BLaER1 (cell line): Measurements from ENCODE around the gene LPAR1.
"Not testable (repeated sequence)": the region's sequence is repeated elsewhere in the genome, so short reads cannot be mapped to it uniquely, and the experiment has no call there.

Source experiments
- H3K27ac ChIP-seq: shearing (Covaris generic); formaldehyde crosslinking; 2 replicates; pipeline ENCODE4 v1.8.1; 2022
- H3K27me3 ChIP-seq: shearing (Covaris generic); formaldehyde crosslinking; 2 replicates; pipeline ENCODE4 v1.8.1; 2022
- H3K36me3 ChIP-seq: shearing (Covaris generic); formaldehyde crosslinking; 2 replicates; pipeline ENCODE4 v1.8.1; 2022
- H3K4me1 ChIP-seq: shearing (Covaris generic); formaldehyde crosslinking; 2 replicates; pipeline ENCODE4 v1.8.1; 2022
- H3K4me2 ChIP-seq: shearing (Covaris generic); formaldehyde crosslinking; 2 replicates; pipeline ENCODE4 v1.8.1; 2022
- H3K4me3 ChIP-seq: shearing (Covaris generic); formaldehyde crosslinking; 2 replicates; pipeline ENCODE4 v1.8.1; 2022
- H3K9ac ChIP-seq: shearing (Covaris generic); formaldehyde crosslinking; 2 replicates; pipeline ENCODE4 v1.8.1; 2022
- H3K9me3 ChIP-seq: shearing (Covaris generic); formaldehyde crosslinking; 2 replicates; pipeline ENCODE4 v1.8.1; 2022
- H4K20me1 ChIP-seq: shearing (Covaris generic); formaldehyde crosslinking; 2 replicates; pipeline ENCODE4 v1.8.1; 2022
- Cebpa-rat ChIP-seq: shearing (Covaris generic); IDR thresholded peaks from 2 replicates; pipeline ENCODE4 v1.8.1; 2022

Gene LPAR1

DNA sequence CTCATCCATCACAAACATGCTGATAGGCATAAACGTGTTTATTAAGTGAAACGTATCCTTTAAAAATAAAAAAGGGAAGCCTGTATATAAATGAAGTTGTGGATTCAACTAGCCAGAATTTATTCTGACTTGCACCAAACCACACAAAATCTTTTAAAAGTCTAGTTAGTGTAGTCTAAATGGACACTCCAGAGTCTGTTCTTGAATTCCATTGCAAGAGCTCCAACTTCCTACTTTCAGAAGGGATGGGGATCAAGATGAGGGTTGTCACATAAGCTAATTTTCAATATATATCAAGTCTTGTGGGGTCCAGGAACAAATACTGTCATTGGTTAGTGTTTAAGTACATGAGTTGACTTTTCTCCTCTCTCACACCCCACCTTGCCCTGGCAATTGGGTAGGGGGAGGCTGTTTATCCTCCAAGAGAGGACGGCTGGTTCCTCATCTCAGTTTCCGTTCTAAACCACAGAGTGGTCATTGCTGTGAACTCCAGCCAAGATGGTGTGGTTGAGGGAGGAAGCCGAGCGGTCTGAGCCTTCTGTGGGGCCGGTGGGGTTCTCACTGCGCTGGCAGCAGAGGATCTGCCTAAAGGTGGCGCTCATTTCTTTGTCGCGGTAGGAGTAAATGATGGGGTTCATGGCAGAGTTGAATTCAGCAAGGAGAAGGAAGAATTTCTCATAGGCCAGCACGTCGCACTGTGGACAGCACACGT is 163.2 kb downstream of the LPAR1 start:
- no peaks in the 10 kb centered on the region for H3K27me3 ChIP-seq
- no peak for TF ChIP-seq Cebpa-rat
- no peaks in the 10 kb centered on the region for H3K36me3 ChIP-seq
- no peaks in the 10 kb centered on the region for H3K9me3 ChIP-seq
- no peaks in the 10 kb centered on the region for H4K20me1 ChIP-seq
- H3K4me1 ChIP-seq: no peaks in the 10 kb centered on the region
- no peak overlapping the region for H3K27ac ChIP-seq
- no peak overlapping the region for H3K9ac ChIP-seq
- no peak overlapping the region for H3K4me3 ChIP-seq
- H3K4me2 ChIP-seq: no peak overlapping the region

DNA sequence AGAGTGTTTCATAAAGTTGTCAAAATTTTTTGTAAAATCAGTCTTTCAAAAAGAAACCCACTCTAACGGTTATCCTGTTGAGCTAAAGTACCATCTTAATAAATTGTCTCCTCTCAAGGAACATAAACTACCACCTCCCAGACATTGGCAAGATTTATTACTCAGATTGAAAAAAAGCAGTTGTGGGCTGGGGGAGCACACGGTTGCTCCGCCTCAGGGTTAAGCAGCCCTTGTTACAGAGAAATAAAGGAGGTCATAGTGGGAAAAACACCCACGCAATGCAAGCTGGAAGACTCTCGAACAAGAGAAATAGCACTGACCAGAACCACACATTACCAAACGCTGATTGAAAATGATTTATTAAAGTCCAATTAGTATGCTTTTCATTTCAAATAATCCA is 165.3 kb downstream of the LPAR1 start:
- H3K4me2 ChIP-seq: no peak overlapping the region
- no peaks in the 10 kb centered on the region for H3K9me3 ChIP-seq
- H3K9ac ChIP-seq: no peak overlapping the region
- H3K4me1 ChIP-seq: no peaks in the 10 kb centered on the region
- H3K4me3 ChIP-seq: no peak overlapping the region
- H3K27ac ChIP-seq: no peak overlapping the region
- no peaks in the 10 kb centered on the region for H3K36me3 ChIP-seq
- TF ChIP-seq Cebpa-rat: no peak
- H4K20me1 ChIP-seq: no peaks in the 10 kb centered on the region
- no peaks in the 10 kb centered on the region for H3K27me3 ChIP-seq

DNA sequence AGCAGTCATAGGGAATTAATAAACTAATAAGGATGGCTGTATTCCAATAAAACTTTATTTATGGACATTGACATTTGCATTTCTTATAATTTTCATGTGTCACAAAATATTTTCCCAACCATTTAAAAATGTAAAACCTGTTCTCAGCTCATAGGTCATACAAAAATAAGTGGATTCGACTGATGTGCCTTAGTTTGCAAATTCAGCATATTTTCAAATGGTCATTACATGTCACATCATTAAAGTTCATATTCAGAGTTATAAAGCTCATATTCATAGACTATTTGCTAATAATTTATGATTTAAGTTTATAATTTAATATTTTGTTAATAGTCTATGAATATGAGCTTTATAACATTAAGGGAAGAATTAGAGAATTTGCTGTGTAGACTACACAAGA is 166.5 kb downstream of the LPAR1 start:
- Histone ChIP-seq H3K9me3 (no peaks in the 10 kb centered on the region), H3K36me3 (no peaks in the 10 kb centered on the region), H3K27ac (no peak overlapping the region), H3K4me2 (no peak overlapping the region), H3K4me1 (no peaks in the 10 kb centered on the region), H3K4me3 (no peak overlapping the region), H3K27me3 (no peaks in the 10 kb centered on the region), H4K20me1 (no peaks in the 10 kb centered on the region), H3K9ac (no peak overlapping the region)
- TF ChIP-seq Cebpa-rat: no peak

DNA sequence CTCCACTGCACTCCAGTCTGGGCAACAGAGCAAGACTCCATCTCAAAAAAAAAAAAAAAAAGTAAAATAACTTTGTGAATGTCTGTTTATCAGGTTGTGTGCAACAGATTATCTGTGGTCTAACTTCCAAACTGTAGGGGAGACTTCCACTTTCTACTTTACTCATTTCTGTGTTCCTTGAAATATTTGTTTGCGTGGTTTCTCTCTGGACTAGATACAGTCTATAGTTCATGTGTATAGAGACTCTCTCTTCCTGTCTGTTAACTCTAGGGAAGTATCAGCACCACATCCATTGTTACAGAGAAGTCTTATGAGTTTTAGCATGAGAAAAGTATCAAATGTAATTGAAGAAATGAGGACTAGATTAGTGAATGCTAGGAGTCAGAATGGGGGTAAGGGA is 168.3 kb downstream of the LPAR1 start:
- Histone ChIP-seq H3K4me1 (no peaks in the 10 kb centered on the region), H3K4me2 (no peak overlapping the region), H3K27ac (no peak overlapping the region), H3K4me3 (no peak overlapping the region), H3K27me3 (no peaks in the 10 kb centered on the region), H4K20me1 (no peaks in the 10 kb centered on the region), H3K9me3 (no peaks in the 10 kb centered on the region), H3K36me3 (no peaks in the 10 kb centered on the region), H3K9ac (no peak overlapping the region)
- TF ChIP-seq Cebpa-rat: no peak

DNA sequence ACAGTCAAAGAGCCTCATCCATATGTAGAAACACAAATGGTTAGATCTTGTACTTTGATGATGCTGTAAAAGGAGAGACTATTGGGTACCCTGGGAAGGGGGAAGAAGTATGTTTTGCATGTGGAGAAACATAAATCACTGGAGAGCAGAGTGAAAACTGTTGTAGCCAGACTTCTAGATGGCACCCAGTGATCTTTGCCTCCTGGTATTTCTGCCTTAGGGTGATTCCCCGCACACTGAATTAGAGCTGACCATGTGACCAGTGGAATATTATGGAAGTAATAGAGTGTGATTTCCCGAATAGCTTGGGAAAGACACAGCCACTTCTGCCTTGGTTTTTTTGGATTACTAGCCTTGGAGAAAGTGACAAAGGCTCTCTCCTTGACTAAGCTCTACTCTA is 174.3 kb downstream of the LPAR1 start:
- no peak overlapping the region for H3K27ac ChIP-seq
- H3K9ac ChIP-seq: no peak overlapping the region
- H3K4me2 ChIP-seq: no peak overlapping the region
- no peaks in the 10 kb centered on the region for H3K36me3 ChIP-seq
- H3K9me3 ChIP-seq: peaks cover 38% of the 10 kb centered on the region
- no peaks in the 10 kb centered on the region for H4K20me1 ChIP-seq
- TF ChIP-seq Cebpa-rat: no peak
- no peaks in the 10 kb centered on the region for H3K27me3 ChIP-seq
- no peaks in the 10 kb centered on the region for H3K4me1 ChIP-seq
- H3K4me3 ChIP-seq: no peak overlapping the region

DNA sequence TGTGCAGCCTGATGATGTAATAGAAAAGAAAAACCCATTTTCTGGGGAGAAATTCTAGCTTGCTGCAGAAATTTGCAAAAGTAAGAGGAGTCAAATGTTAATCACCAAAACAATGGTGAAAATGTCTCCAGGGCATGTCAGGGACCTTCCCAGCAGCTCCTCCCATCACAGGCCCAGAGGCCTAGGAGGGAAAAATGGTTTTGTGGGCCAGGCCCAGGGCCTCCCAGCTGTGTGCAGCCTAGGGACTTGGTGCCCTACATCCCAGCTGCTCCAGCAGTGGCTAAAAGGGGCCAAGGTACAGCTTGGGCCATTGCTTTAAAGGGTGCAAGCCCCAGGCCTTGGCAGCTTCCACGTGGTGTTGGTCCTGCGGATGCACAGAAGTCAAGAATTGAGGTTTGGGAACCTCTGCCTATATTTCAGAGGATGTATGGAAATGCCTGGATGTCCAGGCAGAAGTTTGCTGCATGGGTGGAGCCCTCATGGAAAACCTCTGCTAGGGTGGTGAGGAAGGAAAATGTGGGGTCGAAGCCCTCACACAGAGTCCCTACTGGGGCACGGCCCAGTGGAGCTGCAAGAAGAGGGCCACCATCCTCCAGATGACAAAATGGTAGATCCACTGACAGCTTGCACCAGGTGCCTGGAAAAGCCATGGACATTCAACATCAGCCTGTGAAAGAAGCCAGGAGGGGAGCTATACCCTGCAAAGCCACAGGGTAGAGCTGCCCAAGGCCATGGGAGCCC is 176.7 kb downstream of the LPAR1 start:
- Histone ChIP-seq H3K4me3 (peak overlapping the region; percentile 12; the same call in 1 of the 2 replicates), H3K9me3 (peaks cover 38% of the 10 kb centered on the region)
- H3K4me1 ChIP-seq, H3K4me2 ChIP-seq, H3K36me3 ChIP-seq, H3K9ac ChIP-seq, H3K27me3 ChIP-seq, H3K27ac ChIP-seq, H4K20me1 ChIP-seq: not testable (repeated sequence)

DNA sequence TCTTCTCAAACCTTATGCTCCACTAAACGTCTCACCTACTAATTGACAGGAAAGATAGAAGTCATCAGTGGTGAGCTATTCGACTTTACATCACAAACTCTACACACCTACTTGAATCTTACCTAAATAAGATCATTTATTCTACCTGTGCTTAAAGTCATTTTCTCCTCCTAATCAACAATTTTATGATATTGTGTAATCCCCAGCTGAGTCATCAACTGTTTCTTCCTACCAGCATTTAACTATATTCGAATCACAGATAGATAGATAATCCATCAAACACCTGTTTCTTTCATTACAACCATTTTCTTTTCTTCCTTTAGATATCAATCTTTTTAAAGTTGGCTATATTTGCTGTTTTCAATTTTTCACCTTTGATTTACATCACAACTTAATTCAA is 181.5 kb downstream of the LPAR1 start:
- H4K20me1 ChIP-seq: no peaks in the 10 kb centered on the region
- no peak overlapping the region for H3K9ac ChIP-seq
- H3K4me2 ChIP-seq: no peak overlapping the region
- no peaks in the 10 kb centered on the region for H3K4me1 ChIP-seq
- no peak overlapping the region for H3K27ac ChIP-seq
- peaks cover 40% of the 10 kb centered on the region for H3K9me3 ChIP-seq
- no peaks in the 10 kb centered on the region for H3K36me3 ChIP-seq
- no peak overlapping the region for H3K4me3 ChIP-seq
- TF ChIP-seq Cebpa-rat: no peak
- H3K27me3 ChIP-seq: no peaks in the 10 kb centered on the region

DNA sequence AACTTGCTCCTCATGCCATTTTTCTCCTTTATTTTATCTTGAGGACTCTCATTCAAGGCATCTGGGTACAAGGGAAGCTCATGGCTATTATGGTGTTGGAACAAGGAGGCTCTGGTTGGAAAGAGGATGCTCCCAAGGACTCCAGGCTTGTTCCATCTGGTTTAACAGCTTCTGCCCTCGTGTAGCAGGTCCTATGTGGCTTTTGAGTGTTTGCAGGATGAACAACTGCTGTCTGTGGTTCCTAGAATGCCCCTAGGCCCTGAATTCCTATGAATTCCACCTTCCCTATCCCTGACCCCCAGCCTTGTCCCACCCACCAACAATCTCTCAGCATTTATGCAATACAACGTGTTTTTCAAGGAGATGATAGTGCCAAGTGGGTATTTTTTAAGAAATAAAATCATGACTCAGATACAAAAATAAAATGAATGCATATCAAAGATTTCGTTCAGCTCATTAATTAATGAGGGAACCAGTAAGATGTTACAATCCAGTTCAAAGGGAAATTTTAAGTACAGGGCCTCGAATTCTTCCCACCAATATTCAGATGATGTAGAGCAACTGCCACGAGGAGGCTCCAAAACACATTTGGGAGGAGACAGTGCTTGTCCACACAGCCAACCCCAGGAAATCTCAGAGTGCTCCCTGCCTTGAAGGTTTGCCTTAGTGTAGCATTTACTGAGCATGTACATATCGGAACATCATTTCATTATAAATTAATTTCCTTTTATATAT is 187.7 kb downstream of the LPAR1 start:
- H3K9me3 ChIP-seq: peaks cover 11% of the 10 kb centered on the region
- no peak overlapping the region for H3K27ac ChIP-seq
- H3K9ac ChIP-seq: no peak overlapping the region
- H3K4me1 ChIP-seq: no peaks in the 10 kb centered on the region
- no peaks in the 10 kb centered on the region for H4K20me1 ChIP-seq
- no peak overlapping the region for H3K4me2 ChIP-seq
- no peaks in the 10 kb centered on the region for H3K27me3 ChIP-seq
- H3K36me3 ChIP-seq: no peaks in the 10 kb centered on the region
- H3K4me3 ChIP-seq: no peak overlapping the region
- TF ChIP-seq Cebpa-rat: no peak

DNA sequence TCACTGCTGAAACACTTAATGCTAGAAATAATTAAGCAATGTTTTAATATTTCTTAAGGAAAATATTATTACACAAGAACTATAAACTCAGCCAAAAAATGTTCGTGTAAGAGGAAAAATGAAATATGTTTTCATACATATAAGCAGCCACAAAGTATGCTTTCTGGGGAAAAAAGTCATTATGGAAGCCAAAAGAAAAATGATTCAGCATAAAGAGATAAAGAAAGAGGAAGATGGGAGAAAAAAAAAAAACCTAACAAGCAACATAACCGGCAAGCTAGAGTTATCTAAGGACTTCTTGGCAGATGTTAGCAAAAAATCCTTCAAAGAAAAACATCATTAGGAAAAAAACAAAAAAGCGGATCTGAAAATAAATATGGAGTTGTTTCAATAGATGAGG is 190.6 kb downstream of the LPAR1 start:
- H3K4me1 ChIP-seq: no peaks in the 10 kb centered on the region
- H3K9ac ChIP-seq: no peak overlapping the region
- H3K4me3 ChIP-seq: no peak overlapping the region
- no peaks in the 10 kb centered on the region for H4K20me1 ChIP-seq
- H3K27ac ChIP-seq: no peak overlapping the region
- no peak overlapping the region for H3K4me2 ChIP-seq
- no peak for TF ChIP-seq Cebpa-rat
- H3K27me3 ChIP-seq: no peaks in the 10 kb centered on the region
- H3K36me3 ChIP-seq: no peaks in the 10 kb centered on the region
- no peaks in the 10 kb centered on the region for H3K9me3 ChIP-seq

DNA sequence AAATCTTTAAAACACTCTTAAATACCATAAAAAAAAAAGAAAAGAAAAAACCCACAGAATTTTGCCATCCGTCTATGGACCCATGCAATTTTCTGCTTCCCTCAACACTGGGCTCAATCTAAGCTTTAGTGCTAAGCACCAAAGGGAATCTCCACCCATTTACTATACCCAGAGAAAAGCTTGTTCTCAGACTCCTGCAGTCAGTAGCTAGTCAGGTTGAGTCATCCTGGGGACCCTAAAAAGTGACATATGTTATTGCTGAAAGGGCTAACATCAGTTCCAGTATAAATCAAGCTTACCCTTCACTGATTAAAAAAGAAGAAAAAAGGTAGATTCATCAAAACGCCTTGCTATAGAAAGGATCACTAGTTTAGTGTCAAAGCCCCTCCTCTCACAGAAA is 192.1 kb downstream of the LPAR1 start:
- no peak overlapping the region for H3K4me3 ChIP-seq
- no peaks in the 10 kb centered on the region for H3K36me3 ChIP-seq
- no peaks in the 10 kb centered on the region for H3K27me3 ChIP-seq
- H4K20me1 ChIP-seq: no peaks in the 10 kb centered on the region
- no peak for TF ChIP-seq Cebpa-rat
- no peak overlapping the region for H3K9ac ChIP-seq
- no peak overlapping the region for H3K4me2 ChIP-seq
- no peak overlapping the region for H3K27ac ChIP-seq
- H3K4me1 ChIP-seq: no peaks in the 10 kb centered on the region
- no peaks in the 10 kb centered on the region for H3K9me3 ChIP-seq
